SK-N-SH treated with all-trans-retinoic acid at 6 μM for 48 hours (cell line): ENCODE data around the gene SPATS2L.

Experiments used
- ARNTL ChIP-seq: fragments of 450-650 bp; formaldehyde crosslinking; IDR thresholded peaks from 2 replicates; pipeline ENCODE4 v1.5.0; 2020; ENCODE audit warnings: low read depth, mild to moderate bottlenecking, moderate library complexity, borderline replicate concordance
- CSDC2 ChIP-seq: fragments of 250-450 bp; sonication (Bioruptor Pico); IDR thresholded peaks from 2 replicates; pipeline ENCODE4 v1.5.0; 2020; ENCODE audit warnings: mild to moderate bottlenecking, moderate library complexity
- GLIS3 ChIP-seq: fragments of 250-450 bp; sonication (Bioruptor Pico); IDR thresholded peaks from 2 replicates; pipeline ENCODE4 v1.5.0; 2020; ENCODE audit warnings: mild to moderate bottlenecking, moderate library complexity
- OSR1 ChIP-seq: fragments of 250-450 bp; sonication (Bioruptor Pico); IDR thresholded peaks from 2 replicates; pipeline ENCODE4 v1.8.0; 2022; ENCODE audit warnings: moderate library complexity, mild to moderate bottlenecking, inconsistent platforms
- SNAI2 ChIP-seq: fragments of 250-450 bp; sonication (Bioruptor Pico); IDR thresholded peaks from 2 replicates; pipeline ENCODE4 v1.5.0; 2020; ENCODE audit warnings: mild to moderate bottlenecking, moderate library complexity
- TCF4 ChIP-seq: fragments of 250-450 bp; sonication (Bioruptor Pico); IDR thresholded peaks from 2 replicates; pipeline ENCODE4 v1.8.0; 2021; ENCODE audit warnings: mild to moderate bottlenecking, moderate library complexity, borderline replicate concordance
- ZFP3 ChIP-seq: fragments of 250-450 bp; sonication (Bioruptor Pico); IDR thresholded peaks from 2 replicates; pipeline ENCODE4 v1.5.0; 2020; ENCODE audit warnings: mild to moderate bottlenecking, moderate library complexity
- ZFP30 ChIP-seq: fragments of 450-650 bp; formaldehyde crosslinking; IDR thresholded peaks from 2 replicates; pipeline ENCODE4 v1.5.0; 2022; ENCODE audit warnings: mild to moderate bottlenecking, moderate library complexity
- ZNF8 ChIP-seq: fragments of 450-650 bp; formaldehyde crosslinking; IDR thresholded peaks from 2 replicates; pipeline ENCODE4 v1.5.0; 2020; ENCODE audit warnings: mild to moderate bottlenecking, moderate library complexity
- TF ChIP-seq, protein P1 (sequence below): fragments of 250-450 bp; sonication (Bioruptor Pico); IDR thresholded peaks from 2 replicates; pipeline ENCODE4 v1.5.1; 2020; ENCODE audit warnings: low read depth, mild to moderate bottlenecking, moderate library complexity
- TF ChIP-seq, protein P2 (sequence below): fragments of 250-450 bp; sonication (Bioruptor Pico); IDR thresholded peaks from 2 replicates; pipeline ENCODE4 v1.8.0; 2020; ENCODE audit warnings: mild to moderate bottlenecking, moderate library complexity, borderline replicate concordance
- TF ChIP-seq, protein P3 (sequence below): fragments of 250-450 bp; sonication (Bioruptor Pico); IDR thresholded peaks from 2 replicates; pipeline ENCODE4 v1.8.0; 2021; ENCODE audit warnings: low read depth, mild to moderate bottlenecking, moderate library complexity, borderline replicate concordance

- TF ChIP-seq OSR1 (CRISPR knock-in tag), result no peak
- TF ChIP-seq, protein P1, sequence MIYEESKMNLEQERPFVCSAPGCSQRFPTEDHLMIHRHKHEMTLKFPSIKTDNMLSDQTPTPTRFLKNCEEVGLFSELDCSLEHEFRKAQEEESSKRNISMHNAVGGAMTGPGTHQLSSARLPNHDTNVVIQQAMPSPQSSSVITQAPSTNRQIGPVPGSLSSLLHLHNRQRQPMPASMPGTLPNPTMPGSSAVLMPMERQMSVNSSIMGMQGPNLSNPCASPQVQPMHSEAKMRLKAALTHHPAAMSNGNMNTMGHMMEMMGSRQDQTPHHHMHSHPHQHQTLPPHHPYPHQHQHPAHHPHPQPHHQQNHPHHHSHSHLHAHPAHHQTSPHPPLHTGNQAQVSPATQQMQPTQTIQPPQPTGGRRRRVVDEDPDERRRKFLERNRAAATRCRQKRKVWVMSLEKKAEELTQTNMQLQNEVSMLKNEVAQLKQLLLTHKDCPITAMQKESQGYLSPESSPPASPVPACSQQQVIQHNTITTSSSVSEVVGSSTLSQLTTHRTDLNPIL (CRISPR knock-in tag), result no peak
- TF ChIP-seq, protein P2, sequence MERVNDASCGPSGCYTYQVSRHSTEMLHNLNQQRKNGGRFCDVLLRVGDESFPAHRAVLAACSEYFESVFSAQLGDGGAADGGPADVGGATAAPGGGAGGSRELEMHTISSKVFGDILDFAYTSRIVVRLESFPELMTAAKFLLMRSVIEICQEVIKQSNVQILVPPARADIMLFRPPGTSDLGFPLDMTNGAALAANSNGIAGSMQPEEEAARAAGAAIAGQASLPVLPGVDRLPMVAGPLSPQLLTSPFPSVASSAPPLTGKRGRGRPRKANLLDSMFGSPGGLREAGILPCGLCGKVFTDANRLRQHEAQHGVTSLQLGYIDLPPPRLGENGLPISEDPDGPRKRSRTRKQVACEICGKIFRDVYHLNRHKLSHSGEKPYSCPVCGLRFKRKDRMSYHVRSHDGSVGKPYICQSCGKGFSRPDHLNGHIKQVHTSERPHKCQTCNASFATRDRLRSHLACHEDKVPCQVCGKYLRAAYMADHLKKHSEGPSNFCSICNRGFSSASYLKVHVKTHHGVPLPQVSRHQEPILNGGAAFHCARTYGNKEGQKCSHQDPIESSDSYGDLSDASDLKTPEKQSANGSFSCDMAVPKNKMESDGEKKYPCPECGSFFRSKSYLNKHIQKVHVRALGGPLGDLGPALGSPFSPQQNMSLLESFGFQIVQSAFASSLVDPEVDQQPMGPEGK (CRISPR knock-in tag), result no peak
- no peak for TF ChIP-seq SNAI2 (CRISPR knock-in tag)
- no peak for TF ChIP-seq ARNTL (CRISPR knock-in tag)
- no peak for TF ChIP-seq GLIS3 (CRISPR knock-in tag)
- no peak for TF ChIP-seq ZFP30
- TF ChIP-seq CSDC2, result no peak
- TF ChIP-seq ZFP3 (CRISPR knock-in tag), result no peak
- TF ChIP-seq ZNF8, result no peak
- TF ChIP-seq, protein P3, sequence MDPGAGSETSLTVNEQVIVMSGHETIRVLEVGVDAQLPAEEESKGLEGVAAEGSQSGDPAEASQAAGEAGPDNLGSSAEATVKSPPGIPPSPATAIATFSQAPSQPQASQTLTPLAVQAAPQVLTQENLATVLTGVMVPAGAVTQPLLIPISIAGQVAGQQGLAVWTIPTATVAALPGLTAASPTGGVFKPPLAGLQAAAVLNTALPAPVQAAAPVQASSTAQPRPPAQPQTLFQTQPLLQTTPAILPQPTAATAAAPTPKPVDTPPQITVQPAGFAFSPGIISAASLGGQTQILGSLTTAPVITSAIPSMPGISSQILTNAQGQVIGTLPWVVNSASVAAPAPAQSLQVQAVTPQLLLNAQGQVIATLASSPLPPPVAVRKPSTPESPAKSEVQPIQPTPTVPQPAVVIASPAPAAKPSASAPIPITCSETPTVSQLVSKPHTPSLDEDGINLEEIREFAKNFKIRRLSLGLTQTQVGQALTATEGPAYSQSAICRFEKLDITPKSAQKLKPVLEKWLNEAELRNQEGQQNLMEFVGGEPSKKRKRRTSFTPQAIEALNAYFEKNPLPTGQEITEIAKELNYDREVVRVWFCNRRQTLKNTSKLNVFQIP, result no peak
- TF ChIP-seq TCF4, result no peak
These were observed 145.9 kb downstream of the SPATS2L start for GRCh38 chr2:200452377-200452776.
